GM15510 (cell line): ENCODE data around the gene NUB1.

ENCODE experiments used
- POLR2A ChIP-seq: IDR thresholded peaks from 3 replicates; pipeline ENCODE4 v1.6.1; 2011; ENCODE audit warnings: borderline replicate concordance; ENCODE audit not compliant: insufficient read length; ENCODE audit errors: extremely low read depth

NUB1 gene

DNA sequence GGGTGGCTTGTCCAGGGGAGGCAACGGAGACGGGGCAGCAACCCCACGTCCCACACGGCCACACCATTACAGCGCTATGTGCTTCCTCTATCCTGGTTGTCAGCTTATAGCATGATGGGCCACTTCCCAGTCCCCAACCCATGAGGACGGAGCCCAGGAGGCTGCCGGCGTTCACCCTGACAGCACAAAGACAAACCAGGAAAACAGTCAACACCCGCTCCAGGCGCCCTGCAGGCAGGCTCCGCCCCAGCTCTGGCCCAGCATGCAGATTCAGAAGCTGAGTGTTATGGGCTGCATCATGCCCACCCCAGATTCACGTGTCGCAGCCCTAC lies 53.4 kb downstream of the NUB1 start:
- no peak for TF ChIP-seq POLR2A

DNA sequence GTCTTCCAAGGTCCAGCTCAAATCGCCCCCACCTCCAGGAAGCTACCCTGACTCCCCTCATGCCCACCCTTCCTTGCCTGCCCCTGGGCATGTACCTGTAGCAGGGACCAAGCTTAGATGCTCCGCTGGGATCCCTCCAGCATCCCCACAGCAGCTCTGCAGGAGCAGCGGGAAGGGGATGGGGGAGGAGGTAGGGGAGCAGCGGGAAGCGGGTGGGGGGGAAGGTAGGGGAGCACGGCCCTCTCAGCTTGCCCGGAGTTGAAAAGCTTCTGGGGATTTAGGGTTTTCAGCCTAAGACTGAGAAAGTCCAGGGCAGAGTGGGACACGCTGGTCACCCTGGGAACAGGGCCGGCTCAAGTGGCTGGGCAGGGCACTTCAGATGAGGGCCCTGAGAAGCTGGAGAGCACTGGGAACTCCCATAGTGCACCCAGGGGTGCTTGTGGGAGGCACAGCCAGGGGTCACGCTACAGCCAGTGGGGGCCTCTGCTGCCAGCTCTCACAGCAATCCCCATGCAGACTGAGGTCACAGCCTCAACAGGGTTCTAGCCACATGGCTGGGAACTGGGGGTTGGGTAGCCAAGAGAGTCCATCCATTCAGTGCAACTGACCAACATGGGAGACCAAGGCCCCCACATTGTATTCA lies 54.8 kb downstream of the NUB1 start:
- no peak for TF ChIP-seq POLR2A

DNA sequence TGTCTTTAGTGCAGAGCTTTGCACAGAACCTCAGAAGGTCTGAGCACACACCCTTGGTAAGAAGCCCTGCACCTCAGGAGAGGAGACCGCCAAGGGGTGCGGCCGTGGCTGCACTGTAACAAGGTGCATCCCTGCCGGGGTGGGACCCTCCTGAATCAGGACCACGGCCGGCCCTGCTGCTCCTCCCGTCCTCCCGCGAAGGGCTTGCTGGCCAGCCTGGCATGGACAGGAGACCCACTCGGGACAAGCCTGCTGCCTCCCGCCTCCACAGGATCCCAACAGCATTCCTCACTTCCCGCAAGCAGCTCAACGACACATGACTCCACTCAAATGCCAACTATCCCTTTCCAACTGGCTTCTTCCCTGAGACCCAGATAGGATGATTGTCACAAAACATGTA lies 55.4 kb downstream of the NUB1 start:
- TF ChIP-seq POLR2A: no peak

DNA sequence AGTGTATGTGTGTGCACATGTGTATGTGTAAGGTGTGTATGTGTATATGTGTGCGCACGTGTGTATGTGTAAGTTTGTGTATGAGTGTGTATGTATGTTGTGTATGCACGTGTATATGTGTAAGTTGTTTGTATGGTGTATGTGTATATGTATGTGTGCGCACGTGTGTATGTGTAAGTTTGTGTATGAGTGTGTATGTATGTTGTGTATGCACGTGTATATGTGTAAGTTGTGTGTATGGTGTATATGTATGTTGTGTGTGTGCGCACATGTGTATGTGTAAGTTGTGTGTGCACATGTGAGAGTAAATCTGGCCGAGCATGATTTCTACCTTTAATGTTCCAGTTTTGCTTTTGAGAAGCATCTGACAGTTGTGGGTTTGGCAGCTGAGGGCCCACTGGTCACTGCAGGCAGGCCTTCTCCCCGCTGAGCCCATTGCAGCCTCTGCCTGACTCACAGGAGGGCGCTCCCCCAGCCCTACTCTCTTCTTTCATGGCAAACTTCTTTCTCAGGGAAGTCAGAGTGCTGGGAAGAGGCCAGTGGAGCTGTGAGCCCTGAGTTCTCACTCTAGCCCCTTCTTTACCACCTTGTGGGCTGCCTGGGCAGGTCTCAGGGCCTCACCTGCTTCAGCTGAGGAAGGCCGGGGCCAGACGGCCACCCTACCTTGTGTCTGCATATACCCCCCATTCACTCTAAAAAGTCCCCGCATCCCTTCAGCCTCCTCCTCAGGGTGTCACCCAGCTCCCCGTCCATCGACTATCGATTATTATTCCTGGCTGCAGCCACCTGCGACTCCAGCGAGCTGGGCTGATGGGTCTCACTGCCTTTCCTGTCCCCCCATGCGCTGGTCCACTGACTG lies 57.1 kb downstream of the NUB1 start:
- no peak for TF ChIP-seq POLR2A

DNA sequence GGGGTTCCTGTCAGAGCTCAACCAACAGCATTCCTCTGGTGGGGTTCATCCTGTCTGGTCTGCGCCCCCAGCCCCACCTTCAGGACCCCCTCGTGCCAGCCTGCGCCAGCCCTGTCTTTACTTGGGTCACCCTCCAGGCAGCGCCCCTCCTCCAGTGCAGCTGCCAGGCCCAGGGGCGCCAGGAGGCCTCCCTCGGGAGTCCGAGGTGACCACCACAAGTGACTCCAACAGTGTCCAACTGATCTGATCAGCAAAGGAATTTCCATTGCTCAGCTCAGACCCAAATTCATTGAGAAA lies 57.6 kb downstream of the NUB1 start:
- no peak for TF ChIP-seq POLR2A

DNA sequence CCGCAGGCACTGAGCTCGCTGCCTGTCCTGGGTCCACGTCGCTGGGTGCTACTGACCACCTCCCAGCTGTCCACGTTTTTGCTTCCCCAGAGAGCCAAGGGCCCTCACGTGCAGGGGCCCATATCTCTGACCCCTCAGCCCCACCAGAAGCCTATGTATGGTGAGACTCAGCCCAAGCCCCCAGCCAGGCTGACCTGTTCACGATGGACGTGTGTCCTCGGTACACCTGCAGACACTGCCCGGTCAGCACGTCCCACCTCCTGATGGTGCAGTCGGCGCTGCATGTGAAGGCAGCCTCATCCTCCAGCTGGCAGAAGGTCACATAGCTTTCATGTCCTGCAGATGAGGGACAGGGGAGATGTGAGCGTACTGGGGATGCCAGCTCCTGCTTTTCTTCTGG lies 58.3 kb downstream of the NUB1 start:
- TF ChIP-seq POLR2A: no peak

DNA sequence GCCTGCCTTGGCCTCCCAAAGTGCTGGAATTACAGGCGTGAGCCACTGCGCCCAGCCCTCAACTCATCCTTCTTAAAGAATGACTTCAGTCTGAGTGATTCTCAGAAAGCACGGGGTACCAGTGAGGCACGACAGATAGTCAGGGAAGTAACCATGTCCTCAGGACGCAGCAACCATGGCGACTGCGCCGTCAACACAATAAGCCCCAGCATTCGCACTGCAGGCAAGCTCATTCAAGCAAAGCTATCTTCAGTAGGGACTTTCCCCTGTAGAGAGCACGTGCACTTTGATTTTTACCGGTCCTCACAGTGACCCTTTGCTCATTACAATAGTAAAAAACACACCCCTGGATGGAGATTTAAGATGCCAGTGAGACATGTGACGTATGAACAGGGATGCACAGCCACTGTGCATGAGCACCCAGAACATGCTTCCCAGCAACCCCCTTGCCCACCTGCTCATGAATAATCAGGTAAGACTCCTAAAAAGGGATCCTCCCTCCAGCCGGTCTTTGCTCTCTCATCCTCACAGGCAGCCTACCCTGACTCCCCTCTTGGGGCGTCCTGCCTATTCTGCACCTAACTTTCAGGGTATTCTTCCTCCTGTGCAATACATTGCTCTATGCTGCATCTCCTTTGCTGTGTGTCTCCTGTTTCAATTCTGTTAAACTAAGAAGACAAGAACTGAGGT lies 59.2 kb downstream of the NUB1 start:
- TF ChIP-seq POLR2A: no peak

DNA sequence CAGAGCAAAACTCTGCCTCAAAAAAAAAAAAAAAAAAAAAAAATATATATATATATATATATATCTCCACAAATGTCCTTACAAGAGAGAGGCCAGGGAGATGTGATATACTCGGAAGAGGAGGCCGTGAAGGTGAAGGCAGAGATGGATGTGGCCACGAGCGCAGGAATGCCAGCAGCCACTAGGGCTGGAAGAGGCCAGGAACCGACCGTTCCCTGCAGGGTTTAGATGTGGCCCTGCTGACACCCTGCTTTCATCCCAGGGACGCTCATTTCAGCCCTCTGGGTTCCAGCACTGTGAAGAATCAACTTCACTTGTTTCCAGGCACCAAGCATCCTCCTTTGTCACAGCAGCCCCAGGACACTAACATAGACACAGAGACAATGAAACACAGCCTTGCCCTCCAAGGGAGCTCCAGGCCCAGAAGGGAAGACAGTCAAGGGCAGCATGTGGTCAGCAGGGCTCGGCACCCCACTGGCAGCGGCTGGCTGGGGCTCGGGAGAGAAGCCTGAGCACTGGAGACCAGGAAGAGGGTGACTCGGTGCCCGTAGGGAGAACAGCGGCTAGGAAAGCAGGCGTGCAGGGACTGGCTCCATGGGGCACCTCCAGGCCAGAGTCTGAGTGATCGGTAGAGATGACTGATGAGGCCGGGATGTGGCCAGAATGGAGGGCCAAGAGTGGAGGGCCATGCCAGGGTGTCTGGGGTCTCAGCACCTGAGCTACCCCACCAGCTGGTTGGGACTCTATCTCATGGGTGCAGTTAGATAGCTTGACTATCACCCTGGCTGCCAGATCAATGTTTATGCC lies 60.6 kb downstream of the NUB1 start:
- no peak for TF ChIP-seq POLR2A

DNA sequence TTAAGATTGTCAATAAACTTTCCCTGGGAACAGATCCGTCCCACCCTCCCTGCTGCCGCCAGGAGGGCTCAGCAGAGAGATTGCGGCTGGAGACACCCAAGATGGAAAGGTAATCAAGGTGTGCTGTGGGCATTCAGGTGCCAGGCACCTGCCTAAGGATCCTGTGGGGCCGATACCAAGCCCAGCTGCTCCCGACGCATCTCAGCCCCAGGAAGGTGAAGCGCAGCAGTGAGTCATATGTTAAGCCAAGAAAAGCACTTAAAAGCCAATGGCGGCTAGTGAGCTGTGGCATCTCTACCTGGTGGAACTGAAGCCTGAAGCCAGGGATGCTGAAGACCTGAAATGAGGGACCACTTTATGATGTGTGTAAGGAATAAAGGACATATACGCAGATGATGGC lies 62.2 kb downstream of the NUB1 start:
- TF ChIP-seq POLR2A: no peak

DNA sequence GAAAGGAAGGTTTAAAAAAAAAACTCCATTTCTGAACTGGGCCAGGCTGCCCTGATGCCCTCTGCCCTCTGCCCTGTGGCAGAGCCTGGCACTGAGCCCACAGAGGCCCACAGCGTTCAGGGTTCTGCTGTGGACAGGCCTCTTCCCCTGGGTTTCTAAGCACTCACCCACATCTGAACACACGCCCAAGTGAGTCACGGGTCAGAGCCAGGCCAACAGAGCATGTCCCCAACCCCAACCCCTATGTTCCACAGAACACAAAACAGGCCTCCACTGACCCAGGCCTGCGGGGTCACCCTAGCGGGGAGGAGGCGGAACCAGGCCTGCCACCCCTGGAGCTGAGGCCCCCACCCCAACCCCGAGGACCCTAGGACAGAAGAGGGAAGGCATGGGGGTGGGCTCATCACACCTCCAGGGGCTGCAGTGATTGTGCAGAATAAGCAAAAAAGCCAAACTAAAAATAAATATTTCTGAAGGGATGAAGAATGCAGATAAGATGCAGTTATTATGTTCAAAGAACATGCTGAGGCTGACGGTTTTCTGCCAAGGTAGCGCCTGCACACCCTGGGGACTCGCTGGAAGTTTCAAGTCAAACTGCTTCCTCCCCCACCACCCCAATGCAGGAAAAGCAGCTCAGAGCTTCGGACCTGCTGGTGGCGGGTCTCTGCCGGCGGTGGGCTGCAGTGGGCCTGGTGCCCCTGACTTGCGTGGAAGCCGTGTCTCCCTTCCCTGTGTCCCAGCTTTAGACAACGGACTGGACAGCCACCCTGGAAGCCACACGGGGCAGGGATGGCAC lies 62.8 kb downstream of the NUB1 start:
- no peak for TF ChIP-seq POLR2A

DNA sequence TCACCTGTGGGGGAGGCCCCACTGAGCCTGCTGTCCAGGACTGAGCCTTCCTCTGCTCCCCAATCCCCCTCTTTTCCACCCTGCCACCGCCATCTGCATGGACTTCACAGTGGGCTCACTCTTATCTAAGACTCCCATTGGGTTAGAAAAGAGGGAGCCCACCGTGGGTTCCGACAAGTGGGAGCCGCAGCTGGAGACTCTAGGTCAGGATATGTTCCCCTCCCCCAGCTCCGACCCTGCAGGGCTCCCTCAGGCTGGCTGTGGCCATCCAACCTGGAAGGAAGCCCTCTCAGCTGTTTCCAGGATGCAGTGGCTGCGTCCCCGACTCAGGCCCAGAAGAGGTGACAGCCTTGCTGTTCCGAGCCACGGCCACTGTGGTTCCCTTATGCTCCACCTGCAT lies 63.4 kb downstream of the NUB1 start:
- TF ChIP-seq POLR2A: no peak

DNA sequence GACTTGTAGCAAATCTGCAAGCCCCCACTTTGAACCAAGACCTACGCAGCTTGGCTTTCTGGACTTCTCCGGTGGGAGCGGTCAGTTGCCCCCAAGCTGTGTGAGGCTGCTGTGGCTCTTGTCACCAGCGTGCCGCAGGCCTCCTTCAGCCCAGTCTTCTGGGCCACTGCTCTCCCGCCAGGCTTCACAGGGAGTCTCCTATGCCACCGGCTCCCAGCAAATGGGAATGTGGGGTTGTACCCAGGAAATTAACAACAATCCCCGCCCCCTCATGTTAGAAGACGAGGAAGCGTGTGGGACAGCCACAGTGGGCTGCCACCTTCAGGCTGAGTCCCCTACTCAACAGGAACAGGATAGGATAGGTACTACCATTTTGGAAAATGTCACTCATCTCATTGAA lies 64.0 kb downstream of the NUB1 start:
- TF ChIP-seq POLR2A: no peak

DNA sequence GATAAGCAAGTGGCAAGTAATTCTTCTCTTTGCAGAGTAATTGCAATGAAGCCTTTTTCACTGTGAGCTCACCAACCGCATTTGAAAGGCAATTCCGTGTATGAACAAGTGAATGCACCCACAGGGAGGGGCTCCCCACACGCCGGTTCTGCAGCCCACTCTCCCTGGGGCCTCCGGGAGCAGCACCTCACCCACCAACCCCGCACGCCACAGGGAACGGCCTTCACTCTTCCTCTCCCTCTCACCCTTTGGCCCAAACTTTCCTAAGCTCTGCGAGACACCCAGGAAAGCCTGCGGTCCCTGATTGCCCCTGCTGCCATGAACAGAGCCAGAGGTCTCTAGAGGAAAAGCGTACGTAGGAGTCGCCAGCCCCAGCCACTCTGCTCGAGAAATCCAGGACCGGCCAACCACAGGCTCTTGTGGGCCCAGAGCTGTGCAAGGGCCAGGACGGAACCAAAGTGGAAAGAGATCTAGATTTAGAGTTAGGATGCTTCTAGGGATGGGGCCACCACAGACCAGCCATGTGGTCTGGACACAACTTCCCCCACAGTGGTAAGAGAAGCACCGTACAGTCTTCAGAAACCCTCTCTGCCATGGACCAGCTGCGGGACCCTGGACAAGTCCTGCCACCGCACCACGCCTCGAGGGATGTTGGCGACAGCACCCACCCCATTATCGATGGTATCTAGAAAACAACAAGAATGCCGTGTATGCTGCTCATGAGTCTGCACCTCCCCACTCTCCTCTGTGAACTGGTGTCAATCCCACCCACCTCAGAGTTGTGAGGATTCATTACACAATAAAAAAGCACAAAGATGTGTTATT lies 64.7 kb downstream of the NUB1 start:
- no peak for TF ChIP-seq POLR2A

DNA sequence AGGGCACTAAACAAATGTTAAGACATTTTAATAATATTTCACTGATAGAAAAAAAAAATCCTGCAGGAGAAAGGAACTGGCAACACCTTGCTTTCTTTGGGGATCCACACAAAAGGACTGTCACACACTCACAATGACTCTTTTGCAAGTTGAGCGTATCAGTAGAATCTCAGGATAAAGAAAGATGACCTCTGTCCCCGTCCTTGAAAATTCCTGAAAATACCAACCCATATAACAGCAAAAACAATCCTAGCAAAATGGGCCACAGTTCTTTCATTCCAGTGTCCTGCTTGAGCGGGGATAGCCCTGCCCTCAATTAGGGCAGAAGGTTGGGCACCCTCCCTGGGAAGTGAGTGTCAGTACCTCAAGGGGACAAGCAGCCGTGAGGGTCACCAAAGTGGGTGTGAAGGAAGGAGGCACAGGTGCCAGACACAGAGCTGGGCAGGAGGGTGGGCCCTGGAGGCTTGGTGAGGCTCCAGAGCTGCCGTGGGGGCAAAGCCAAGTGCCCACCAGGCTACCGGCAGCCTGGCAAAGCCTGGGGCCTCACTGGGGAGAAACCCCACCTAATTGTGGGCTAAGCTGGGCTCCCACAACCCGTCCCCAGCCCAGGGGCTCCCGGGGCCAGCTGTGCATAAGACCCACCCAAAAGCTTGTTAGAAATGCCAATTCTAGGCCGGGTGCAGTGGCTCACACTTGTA lies 65.4 kb downstream of the NUB1 start:
- TF ChIP-seq POLR2A: no peak

DNA sequence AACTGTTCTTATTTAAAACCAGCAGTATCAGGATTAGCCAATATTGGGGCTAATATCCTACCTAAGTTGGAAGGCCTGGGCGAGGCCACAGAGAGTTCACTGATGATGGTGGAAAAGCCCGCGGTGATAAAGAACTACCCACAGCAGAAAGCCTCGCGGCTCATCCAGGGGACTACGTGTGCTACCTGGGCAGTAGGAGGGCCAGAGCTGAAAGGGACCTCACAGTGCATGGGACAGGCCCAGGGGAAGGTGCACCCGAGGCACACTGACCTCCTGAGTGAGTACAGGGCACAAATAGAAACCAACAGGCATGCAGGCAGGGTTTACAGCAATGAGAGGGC lies 66.9 kb downstream of the NUB1 start:
- no peak for TF ChIP-seq POLR2A
